ENCODE results near the gene SOAT1. TPM values are rescaled to one million over a fixed set of nuclear protein-coding genes. Genes with fewer than 3 reads are reported as not detected.

SOAT1 gene
- total and polyA plus RNA-seq, 2 experiments from 2014 or later, result 5.1 to 16.3 TPM

DNA sequence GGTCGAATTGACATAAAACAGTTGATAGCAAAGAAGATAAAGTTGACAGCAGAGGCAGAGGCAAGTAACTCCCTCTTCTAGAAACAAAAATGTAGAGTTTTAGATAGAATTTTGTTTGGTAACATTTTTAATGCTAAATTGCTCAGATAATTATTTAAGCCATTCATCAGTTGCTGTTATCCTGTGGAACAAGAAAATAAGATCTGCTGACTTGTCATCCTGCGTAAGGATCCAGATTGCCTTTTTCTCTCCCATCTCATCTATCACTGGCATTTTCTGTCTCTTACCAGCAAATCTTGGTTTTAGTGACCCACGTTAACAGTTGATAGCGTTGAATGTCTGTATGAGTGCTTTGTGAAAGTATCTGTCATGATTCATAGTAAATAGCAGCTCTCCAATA lies 29.8 kb downstream of the SOAT1 start:
- Histone ChIP-seq H3K4me1 (ENCODE audit: low read depth) (peaks cover 17% of the 10 kb centered on the region), H3K4me3 (no peak overlapping the region), H3K27ac (peak overlapping the region; percentile 40), H3K36me3 (no peaks in the 10 kb centered on the region), H3K9me3 (ENCODE audit: low read depth) (no peaks in the 10 kb centered on the region), H3K27me3 (no peaks in the 10 kb centered on the region)
- TF ChIP-seq, protein P1, sequence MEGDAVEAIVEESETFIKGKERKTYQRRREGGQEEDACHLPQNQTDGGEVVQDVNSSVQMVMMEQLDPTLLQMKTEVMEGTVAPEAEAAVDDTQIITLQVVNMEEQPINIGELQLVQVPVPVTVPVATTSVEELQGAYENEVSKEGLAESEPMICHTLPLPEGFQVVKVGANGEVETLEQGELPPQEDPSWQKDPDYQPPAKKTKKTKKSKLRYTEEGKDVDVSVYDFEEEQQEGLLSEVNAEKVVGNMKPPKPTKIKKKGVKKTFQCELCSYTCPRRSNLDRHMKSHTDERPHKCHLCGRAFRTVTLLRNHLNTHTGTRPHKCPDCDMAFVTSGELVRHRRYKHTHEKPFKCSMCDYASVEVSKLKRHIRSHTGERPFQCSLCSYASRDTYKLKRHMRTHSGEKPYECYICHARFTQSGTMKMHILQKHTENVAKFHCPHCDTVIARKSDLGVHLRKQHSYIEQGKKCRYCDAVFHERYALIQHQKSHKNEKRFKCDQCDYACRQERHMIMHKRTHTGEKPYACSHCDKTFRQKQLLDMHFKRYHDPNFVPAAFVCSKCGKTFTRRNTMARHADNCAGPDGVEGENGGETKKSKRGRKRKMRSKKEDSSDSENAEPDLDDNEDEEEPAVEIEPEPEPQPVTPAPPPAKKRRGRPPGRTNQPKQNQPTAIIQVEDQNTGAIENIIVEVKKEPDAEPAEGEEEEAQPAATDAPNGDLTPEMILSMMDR (IDR thresholded peaks at IDR 0.05; ENCODE audit: low read depth, low read length), result no peak
- DNase-seq (ENCODE audit: low read depth in 1 of 2, low spot score in 1 of 2), result no peak

DNA sequence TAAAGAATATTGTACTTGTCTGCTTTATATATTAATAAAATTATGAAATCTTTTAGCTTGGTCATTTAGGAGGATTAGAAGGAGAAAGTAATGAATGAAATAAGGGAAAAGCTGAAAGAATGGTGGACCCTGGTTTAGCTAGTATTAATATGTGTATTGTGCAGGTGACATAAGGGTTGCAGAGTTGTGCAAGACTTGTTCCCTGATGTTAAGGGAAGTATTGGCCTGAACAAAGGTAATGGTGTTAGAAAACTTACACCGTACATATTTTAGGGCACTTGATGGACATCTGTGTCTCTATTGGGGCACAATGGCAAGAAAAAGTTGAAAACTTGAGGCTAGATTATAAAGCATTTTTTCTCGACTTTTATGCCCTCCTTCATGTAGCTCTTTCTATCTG lies 32.2 kb downstream of the SOAT1 start:
- DNase-seq (ENCODE audit: low read depth in 1 of 2, low spot score in 1 of 2), result no peak
- no peak overlapping the region for H3K27ac ChIP-seq
- no peaks in the 10 kb centered on the region for H3K36me3 ChIP-seq
- no peak overlapping the region for H3K4me3 ChIP-seq
- H3K4me1 ChIP-seq (ENCODE audit: low read depth), result peaks cover 17% of the 10 kb centered on the region
- TF ChIP-seq, protein P1 (IDR thresholded peaks at IDR 0.05; ENCODE audit: low read depth, low read length), result no peak
- no peaks in the 10 kb centered on the region for H3K27me3 ChIP-seq
- no peaks in the 10 kb centered on the region for H3K9me3 ChIP-seq (ENCODE audit: low read depth)

- no peaks in the 10 kb centered on the region for H3K36me3 ChIP-seq
Measured at GRCh38 chr1:179326746-179327145, 33.1 kb downstream of the SOAT1 start.

GRCh38 chr1:179327196-179327595 lies 33.6 kb downstream of the SOAT1 start:
- H3K4me1 ChIP-seq (ENCODE audit: low read depth), result peaks cover 15% of the 10 kb centered on the region
- DNase-seq (ENCODE audit: low read depth in 1 of 2, low spot score in 1 of 2), result peak in 1 of 2 donors; percentile 6
- H3K4me3 ChIP-seq, result no peak overlapping the region
- no peaks in the 10 kb centered on the region for H3K36me3 ChIP-seq
- H3K9me3 ChIP-seq (ENCODE audit: low read depth), result no peaks in the 10 kb centered on the region
- TF ChIP-seq, protein P1 (IDR thresholded peaks at IDR 0.05; ENCODE audit: low read depth, low read length), result no peak
- H3K27me3 ChIP-seq, result no peaks in the 10 kb centered on the region
- no peak overlapping the region for H3K27ac ChIP-seq

More at GRCh38 chr1:179326746-179327145, 33.1 kb downstream of the SOAT1 start:
- peak in 1 of 2 donors; percentile 16 for DNase-seq (ENCODE audit: low read depth in 1 of 2, low spot score in 1 of 2)
- H3K4me1 ChIP-seq (ENCODE audit: low read depth), result peaks cover 17% of the 10 kb centered on the region
- TF ChIP-seq, protein P1 (IDR thresholded peaks at IDR 0.05; ENCODE audit: low read depth, low read length), result no peak
- H3K4me3 ChIP-seq, result no peak overlapping the region
- no peaks in the 10 kb centered on the region for H3K27me3 ChIP-seq
- H3K27ac ChIP-seq, result no peak overlapping the region
- H3K9me3 ChIP-seq (ENCODE audit: low read depth), result no peaks in the 10 kb centered on the region

GRCh38 chr1:179327679-179328078 lies 34.1 kb downstream of the SOAT1 start:
- no peak overlapping the region for H3K4me3 ChIP-seq
- no peak overlapping the region for H3K27ac ChIP-seq
- TF ChIP-seq, protein P1 (IDR thresholded peaks at IDR 0.05; ENCODE audit: low read depth, low read length), result no peak
- H3K36me3 ChIP-seq, result no peaks in the 10 kb centered on the region
- peak in 1 of 2 donors; percentile 66 for DNase-seq (ENCODE audit: low read depth in 1 of 2, low spot score in 1 of 2)
- peaks cover 10% of the 10 kb centered on the region for H3K4me1 ChIP-seq (ENCODE audit: low read depth)
- no peaks in the 10 kb centered on the region for H3K9me3 ChIP-seq (ENCODE audit: low read depth)
- H3K27me3 ChIP-seq, result no peaks in the 10 kb centered on the region

DNA sequence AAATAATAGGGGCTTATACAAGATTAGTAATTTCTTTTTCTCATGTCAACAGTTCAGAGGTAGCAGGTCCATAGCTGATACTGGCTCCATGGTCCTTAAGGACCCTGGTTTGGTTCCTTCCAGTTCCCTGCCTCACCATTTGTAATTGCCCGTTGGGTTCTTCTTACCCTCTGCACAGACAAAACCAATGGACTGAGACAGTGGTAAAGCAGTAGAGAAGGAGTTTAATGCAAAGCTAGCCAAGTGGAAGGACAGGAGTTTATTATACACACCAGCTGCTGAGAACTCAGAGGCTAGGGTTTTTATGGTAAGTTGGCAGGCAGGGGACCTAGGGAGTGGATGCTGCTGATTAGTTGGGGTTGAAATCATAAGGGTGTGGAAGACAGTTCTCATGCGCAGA lies 36.3 kb downstream of the SOAT1 start:
- H3K4me3 ChIP-seq, result no peak overlapping the region
- TF ChIP-seq, protein P1 (IDR thresholded peaks at IDR 0.05; ENCODE audit: low read depth, low read length), result no peak
- H3K36me3 ChIP-seq, result no peaks in the 10 kb centered on the region
- no peak for DNase-seq (ENCODE audit: low read depth in 1 of 2, low spot score in 1 of 2)
- no peak overlapping the region for H3K27ac ChIP-seq
- H3K4me1 ChIP-seq (ENCODE audit: low read depth), result no peaks in the 10 kb centered on the region
- no peaks in the 10 kb centered on the region for H3K27me3 ChIP-seq
- no peaks in the 10 kb centered on the region for H3K9me3 ChIP-seq (ENCODE audit: low read depth)

Measured in cardiac muscle cell (in vitro differentiated cells and primary cell).